HG03280 (cell line): ENCODE data around the gene NGFR.
"Not testable (repeated sequence)": the region's sequence is repeated elsewhere in the genome, so short reads cannot be mapped to it uniquely, and the experiment has no call there.

Source experiments
- ATAC-seq: cut with Tn5 transposase; IDR thresholded peaks from one replicate; pipeline ENCODE4 v1.9.1; 2021; ENCODE audit warnings: mild to moderate bottlenecking, moderate library complexity; ENCODE audit not compliant: unreplicated experiment

Gene NGFR

DNA sequence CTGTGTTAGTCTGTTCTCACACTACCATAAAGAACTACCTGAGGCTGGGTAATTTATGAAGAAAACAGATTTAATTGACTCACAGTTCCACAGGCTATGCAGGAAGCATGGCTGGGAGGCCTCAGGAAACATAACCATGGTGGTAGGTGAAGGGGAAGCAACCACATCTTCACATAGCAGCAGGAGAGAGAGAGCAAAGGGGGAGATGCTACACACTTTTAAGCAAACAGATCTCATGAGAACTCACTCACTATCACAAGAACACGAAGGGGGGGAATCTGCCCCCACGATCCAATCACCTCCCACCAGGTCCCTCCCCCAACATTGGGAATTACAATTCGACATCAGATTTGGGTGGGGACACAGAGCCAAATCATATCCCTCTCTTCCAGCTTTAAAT lies 48.8 kb downstream of the NGFR start:
- no peak for ATAC-seq

DNA sequence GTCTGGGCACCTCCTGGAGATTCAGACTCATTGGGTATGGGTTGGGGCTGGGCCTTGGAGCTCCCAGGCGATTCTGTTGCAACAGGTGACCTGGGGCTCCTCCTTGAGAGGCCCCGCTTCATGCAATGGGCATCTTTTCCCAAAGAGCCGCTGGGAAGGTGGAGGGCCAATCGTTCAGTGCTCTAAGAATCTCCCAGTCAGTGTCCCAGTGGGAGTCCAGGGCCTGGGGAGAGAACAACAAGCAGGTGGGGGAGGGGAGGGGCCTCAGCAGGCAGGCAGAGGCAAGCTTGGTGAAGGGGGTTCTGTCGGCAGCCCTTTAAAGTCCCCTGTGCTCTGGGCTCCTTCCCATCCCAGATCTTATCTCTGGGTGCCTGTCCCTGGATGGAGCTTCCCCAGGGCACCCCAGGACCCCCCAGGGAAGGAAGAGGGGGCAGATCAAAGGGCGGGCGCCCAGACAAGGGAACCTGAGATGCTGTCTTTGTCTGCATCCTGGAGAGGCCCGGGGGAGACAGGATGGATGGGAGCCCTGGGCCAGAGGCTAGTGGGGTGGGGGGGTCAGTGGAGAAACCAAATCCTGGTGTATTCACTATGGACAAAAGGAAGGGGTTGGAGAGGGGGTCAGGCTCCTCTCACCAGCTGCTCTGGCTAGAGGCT lies 50.0 kb downstream of the NGFR start:
- ATAC-seq: no peak

DNA sequence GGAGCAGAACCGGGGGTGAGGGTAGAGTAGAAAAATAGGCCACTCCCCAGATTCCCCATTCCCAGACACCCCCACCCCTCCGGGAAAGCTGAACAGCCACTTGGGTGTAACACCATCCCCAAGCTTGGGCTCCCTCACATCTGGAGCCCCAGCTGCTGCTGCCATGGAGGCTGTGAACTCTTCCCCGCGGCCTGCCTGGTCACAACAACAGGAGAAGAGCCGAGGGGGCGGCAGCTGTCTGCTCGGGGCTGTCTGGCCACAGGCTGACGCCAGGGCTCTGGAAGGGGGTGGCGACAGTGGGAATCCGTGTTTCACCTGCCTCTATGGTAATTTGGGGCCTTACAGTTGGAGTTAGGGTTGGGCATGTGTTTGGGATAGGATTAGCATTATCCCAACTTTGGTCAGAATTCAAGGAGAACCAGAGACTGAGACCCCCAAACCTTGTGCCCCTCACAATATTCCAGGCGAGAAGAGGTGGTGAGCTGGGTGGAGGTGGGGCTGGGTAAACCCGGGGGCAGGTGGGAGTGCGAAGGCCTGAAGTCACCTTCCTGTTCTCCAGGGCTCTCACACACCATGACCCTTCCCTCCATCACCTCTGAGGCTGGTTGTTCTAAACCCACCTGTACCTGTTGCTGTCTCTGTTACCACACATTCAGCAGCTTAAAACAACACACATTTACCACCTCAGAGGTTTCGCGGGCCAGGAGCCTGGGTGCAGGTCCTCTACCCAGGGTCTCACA lies 50.9 kb downstream of the NGFR start:
- no peak for ATAC-seq

DNA sequence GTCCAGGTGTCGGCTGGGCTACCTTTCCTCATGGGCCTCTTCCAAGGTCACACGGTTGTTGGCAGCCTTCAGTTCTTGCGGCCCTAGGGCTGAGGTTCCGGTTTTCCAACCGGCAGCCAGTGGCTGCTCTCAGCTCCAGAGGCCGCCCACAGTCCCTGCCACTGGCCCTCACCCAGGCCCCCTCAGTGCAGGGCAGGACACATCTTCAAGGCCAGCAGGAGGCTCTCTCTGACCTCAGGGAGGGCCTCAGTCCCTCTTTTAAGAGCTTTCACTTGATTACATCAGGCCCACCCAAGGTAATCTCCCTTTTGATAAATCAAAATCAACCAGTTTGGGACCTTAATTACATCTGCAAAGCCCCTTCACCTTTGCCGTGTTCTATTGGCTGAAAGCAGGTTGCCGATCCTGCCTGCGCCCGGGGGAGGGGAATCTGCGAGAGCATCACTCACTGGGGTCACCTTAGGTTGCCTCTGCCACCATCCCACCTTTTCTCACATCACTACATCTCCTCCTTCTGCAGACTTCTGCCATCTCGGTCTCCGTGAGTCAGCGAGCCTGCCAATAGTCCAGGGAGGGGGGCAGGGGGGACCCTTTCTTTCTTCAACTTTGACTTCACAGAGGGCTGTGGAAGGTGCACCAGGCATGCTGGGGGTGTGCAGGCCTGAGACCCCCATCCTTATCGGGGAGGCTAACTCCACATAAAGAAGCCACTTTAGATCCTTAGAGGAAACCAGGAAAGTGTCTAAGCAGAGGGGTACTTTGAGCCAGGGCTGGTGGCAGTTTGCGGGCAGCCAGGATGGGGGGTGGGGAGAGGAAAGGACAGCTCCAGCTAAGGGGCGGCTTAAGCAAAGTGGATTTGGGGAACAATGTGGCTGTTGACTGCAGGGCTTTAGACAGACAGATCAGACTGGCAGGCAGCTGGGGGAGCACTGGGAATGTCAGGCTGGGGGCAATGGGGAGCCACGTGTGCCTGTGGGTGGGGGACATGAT lies 51.7 kb downstream of the NGFR start:
- no peak for ATAC-seq

DNA sequence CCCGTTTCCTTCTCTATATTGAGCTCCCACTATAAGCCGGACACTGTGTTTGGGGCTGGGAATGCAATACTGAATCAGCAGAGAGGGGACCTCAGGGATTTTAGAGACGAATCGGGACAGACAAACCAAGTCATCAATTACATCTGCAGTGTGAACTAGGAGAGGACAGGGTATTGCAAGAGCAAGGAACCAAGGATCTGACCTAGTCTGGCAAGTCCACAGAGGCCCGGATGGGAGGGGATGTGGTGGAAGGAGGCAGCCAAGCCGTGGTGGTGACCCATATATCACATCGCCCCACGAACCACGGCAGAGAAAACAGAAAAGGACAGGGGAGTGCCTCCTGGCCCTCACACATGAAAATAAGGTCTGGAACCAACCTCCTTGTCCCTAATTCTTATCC lies 52.5 kb downstream of the NGFR start:
- no peak for ATAC-seq

DNA sequence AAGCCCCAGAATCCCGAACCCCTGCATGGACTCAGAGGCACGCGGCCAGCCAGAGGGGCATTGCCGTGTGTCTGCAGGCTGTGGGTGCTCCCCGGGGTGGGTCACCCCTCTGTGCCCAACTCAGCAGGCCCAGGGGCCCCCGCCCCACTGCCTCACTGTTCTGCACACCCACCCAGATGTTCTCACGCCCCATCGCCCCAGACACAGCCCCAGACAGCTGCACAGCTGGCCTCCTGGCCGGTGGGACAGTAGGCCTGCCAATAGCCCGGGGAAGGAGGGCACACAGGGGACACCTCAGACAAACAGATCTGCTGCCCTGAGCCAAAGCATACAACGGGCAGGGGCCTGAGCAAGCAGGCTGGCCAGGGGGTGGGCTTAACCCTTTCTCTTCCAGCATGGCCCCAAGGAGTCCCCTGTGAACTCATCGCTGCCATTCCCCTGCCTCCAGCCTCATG lies 53.0 kb downstream of the NGFR start:
- no peak for ATAC-seq

DNA sequence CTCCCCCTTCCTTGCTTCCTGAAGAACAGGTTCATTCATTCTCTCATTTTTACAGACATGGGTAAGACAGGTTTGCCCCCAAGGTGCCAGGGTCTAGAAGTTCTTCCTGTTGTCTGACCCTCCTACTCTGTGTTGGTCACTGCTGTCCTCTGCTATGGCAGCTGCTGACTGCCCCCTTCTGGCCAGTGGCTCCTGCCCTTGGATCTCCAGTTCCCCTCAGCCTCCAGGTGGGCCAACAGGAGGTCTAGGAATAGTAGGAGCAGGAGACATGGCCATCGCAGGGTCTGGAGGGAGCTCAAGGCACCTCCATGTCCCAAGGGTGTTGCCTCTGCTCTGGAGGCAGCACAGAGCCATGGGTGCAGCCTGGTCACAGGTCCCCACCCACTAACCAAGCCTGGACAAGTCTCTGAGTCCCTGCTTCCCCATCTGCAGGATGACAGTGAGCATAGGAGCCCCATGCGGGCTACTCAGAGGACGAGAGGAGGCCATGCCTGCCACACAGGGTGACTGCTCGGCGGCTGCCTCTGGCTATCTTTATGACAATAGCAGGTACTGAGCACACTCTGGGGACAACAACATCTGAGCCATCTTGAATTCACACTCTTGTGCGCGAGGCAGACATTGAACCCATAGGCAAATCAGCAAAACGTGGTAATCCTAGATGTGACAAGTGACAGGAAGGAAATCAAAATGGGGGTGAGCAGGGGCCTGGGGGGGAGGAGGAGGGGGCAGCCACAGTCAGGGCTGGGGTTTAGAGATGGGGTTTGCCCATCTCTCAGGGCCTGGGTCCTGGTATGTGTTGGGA lies 53.6 kb downstream of the NGFR start:
- no peak for ATAC-seq

DNA sequence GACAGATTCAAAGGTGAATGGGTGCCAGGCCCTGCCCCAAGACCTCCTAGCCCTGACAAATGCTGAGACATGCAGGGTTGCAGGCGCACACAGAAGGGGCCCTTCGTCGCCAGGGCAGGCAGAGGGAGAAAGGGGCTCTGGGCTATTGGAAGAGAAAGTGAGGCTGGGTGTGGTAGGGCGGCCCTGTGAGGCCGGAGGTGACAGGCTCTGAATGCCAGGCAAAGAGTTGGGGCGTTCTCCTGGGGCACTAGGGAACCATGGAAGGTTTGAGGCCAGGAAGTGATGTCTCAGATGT lies 54.2 kb downstream of the NGFR start:
- no peak for ATAC-seq

DNA sequence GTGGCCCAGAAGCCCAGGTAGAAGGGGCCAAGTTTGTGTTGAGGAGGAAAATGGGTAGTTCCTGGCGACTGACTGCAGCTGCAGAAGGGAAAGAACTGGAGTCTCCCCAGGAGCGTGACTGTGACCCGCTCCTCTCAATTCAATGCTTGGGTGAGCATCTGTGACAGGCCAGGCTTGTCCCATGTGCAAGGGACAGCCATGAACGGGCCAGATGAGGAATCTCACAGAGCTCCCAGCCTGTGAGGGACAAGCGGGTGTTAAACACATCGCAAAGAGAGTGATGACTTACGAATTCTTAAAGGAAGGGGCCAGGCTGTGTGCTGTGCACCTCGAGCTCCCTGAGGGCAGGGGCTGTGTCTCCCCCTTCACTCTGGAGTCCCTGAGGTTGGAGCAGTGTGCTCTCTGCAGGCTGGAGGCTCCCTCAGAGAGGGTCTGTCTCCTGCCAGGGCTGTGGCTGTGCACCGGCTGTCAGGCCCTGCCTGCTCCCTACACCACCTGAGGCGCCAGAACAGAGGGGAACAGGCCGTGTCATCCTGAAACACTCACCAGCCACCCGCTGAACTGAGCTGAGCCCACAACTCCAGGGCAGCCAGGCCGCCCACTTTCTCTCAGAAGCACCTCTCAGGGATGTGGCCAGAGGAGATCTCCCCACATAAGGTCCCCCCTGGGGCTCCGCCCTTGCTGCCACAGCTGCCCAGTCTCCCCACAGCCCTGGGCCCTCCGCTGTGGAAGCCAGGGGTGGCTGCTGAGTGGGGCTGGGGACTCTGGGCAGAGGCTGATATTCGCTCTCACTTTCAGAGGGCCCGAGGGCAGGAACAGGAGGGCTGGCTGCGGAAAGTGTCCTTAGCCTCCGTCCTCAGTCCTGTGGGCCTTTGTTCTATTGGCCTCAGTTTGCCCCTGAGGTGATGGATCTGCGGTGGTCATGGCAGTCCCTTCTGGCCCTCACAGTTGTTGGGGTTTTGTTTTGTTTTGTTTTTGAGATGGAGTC lies 54.9 kb downstream of the NGFR start:
- ATAC-seq: no peak

DNA sequence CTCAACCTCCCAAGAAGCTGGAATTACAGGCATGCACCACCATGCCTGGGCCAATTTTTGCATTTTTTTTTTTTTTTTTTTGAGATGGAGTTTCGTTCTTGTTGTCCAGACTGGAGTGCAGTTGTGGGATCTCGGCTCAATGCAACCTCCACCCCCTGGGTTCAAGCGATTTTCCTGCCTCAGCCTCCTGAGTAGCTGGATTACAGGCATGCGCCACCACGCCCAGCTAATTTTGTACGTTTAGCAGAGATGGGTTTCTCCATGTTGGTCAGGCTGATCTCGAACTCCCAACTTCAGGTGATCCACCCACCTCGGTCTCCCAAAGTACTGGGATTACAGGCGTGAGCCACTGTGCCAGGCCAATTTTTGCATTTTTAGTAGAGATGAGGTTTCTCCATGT lies 55.7 kb downstream of the NGFR start:
- not testable (repeated sequence) for ATAC-seq

DNA sequence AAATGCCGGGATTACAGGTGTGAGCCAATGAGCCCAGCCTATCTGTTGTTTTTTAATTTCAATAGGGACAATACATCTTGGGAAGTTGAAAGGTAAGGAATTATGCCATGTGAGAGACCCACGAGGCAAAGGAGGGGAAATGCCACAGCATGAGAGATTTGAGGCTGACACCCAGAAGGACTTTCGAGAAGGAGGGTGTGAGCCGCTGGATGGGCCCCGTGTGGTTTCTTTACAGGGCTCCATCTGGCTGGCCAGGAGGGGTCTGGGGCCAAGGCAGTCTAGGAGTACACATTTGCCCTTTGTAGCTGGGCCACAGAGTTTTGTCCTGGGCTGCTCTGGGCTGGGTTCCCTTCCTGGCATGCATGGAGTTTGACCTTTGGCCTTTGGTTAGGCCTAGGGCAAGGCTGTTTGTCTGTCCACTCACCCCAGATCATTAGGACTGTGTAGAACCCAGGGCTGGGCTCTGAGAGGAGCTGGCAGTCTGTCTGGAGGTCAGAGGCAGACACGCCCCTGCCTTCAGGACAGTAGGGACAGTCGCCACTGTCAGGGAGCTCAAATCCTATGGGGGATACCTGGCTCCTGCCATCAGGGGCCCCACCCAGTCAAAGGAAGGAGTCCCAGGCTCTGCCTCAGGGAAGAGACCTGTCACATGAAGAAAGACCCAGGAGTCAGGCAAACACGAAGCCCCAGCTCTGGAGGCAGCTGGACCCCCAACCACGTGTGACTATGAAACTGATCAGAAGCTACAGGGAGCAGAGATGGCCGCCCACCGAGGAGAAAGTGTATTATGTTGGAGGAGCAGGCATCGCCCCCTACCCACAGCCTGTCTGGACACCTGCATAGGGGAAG lies 56.4 kb downstream of the NGFR start:
- no peak for ATAC-seq

DNA sequence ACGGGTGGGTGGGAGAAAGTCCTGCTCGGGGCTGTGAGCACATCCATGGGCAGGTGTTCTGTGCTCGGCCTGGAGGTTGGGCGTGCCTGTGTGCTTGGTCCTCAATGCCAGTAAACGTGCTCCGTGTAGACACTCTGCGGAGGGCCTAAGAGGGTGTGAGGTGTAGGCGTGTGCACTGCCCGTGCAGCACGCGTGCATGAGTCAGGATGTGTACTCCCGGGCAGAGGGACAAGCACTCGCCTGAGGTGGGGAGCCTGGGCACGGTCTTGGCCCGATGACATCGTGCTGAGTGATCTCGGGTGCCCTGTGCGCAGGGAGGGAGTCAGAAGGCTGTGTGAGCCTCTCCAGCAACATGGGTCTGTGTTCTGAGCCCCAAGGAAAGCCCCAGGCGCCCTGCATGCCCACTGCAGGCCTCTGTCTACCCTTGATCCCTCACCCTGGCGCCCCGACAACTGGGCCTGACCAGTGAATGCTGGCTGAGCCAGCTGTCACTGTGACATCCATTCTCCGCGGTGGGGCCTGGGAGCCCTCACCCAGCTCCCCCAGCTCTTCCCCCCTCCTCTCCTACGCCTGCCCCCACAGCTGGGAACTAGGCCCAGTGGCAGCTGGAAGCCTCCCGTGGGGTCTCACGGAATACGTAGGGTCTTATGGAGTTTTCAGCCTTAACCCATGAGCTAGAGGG lies 57.1 kb downstream of the NGFR start:
- no peak for ATAC-seq

DNA sequence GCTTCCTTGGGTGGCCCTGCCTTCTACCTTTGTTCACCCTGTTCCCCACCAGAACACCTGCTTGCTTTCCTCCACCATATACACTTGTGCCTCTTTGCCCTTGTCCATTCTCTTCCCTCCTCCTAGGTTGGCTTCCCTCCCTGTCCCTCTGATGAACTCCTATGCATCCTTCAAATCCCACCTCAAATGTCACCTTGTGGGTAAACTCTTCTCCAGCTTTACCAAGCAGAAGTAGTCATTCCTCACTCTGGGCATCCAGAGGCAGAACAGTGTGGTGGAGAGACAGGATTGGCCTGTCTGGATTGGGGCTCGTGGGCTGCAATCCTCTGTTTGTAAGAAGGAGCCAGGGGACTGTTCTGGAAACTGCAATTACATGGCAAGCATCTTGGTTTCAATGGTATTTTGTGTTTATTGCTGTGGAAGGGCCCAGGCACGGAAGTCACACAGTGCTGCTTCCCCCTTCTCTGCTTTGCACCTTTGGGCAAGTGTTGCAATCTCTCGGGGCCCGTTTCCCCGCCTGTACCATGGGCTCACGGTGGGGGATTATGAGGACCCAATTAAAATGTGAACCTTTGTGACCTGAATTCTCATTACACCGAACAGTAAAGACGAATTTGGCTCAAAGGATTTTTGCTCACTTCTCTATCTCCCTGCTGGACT lies 58.7 kb downstream of the NGFR start:
- no peak for ATAC-seq

DNA sequence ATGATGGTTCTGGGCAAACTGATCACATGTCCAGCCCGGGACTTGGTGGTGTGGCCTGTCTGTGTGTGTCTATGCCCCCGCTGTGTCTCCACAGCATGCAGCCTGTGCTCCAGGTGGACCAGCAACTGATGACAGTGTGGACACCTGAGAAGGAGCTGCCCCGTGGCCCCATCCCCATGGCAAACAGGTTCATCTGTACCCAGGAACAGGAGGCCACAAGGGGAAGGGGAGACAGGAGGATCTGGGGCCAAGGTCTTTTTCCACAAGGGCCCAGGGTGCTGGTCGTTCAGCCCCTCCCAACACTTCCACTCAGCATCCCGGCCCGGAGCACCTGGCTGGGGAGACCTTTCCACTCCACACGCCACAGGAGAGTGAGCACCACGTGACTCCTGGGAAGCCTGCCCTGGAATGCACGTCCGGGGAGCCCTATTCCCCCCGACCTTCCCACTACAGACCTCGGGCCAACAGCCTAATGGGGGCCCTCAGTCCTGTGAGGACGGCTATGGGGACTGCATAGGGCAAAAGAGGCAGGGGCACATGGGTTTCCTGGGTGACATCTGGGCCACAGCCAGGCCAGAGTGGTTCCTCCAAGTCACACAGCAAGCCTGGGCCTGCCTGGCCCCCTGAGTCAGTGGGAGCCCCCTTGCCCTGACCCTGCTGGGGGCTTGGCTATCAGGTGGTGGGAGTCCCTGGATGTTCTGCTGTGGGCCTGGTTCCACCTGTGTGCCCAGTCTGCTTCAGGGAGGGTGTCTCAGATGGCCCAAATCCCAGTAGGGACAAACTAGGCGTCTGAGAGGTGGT lies 59.8 kb downstream of the NGFR start:
- ATAC-seq: no peak

DNA sequence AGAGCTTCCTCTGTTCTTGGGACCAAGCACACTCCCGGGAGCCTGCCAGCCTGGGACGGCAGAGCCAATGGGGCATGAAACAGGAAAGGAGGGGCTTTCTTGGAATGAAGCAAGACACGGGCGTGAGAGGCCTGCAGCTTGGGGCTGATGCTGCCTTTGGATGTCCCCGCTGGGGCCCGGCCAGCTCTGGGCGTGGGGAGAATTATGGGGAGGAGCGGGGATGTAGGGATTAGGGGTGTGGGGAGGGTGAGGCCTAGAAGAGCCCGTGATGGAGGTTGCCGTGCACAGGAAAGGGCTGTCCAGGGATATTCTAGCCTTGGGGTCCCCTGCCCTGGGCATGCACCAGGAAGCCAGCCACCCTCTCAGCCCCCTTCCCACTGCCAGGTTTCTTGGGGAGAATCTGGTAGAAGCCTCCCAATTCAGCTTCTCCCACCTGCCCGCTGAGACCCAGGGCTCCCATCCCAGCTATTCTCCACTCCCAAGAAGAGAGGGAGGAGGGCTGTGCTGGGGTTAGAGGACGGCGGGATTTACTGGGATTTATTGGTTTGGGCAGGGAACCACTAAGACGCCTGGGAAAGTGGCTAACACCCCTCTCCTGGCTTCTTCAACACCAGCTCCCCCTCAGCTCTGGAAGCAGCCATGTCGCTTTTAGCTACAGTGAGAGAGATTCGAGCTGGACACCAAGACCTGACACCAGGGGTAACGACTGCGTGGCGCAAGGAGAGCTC lies 60.6 kb downstream of the NGFR start:
- no peak for ATAC-seq
